ENCODE measurements around the gene MRAS.

- TF ChIP-seq CTCF (IDR thresholded peaks at IDR 0.05) = no peak
- TF ChIP-seq POLR2A (IDR thresholded peaks at IDR 0.05; ENCODE audit: low read depth) = no peak
Observed at GRCh38 chr3:138429665-138430064, 81.3 kb downstream of the MRAS start.

Measured in esophagus muscularis mucosa (tissue), 3 donors.